Neural cell (in vitro differentiated cells): ENCODE data around the gene SLC35D3. TPM values are rescaled to one million over a fixed set of nuclear protein-coding genes. Genes with fewer than 3 reads are reported as not detected.

ENCODE experiments used
- H2AFZ ChIP-seq: fragments of 200-600, 300-800 bp; sonication (generic), shearing (Covaris generic); 2 replicates; pipeline ENCODE4 v1.6.0; 2014; ENCODE audit warnings: low read depth, mild to moderate bottlenecking, antibody characterized with exemption, low read length, moderate library complexity
- H3F3A ChIP-seq: fragments of 200-600 bp; shearing (Covaris generic); 2 replicates; pipeline ENCODE4 v1.6.1; 2016; ENCODE audit warnings: mild to moderate bottlenecking, moderate library complexity, mixed read lengths, antibody characterized with exemption, low read length; ENCODE audit not compliant: insufficient read depth, poor library complexity, severe bottlenecking
- H3K27ac ChIP-seq: fragments of 200-600, 300-800 bp; sonication (generic), shearing (Covaris generic); 2 replicates; pipeline ENCODE4 v1.5.1; 2014; ENCODE audit warnings: mild to moderate bottlenecking, low read length, moderate library complexity
- H3K27me3 ChIP-seq: fragments of 300-800, 200-600 bp; sonication (generic), shearing (Covaris generic); 2 replicates; pipeline ENCODE4 v1.6.0; 2014; ENCODE audit warnings: mild to moderate bottlenecking, low read depth, low read length, moderate library complexity; ENCODE audit not compliant: insufficient read depth
- H3K36me3 ChIP-seq: fragments of 300-800, 200-600 bp; sonication (generic), shearing (Covaris generic); 2 replicates; pipeline ENCODE4 v1.5.1; 2014; ENCODE audit warnings: mild to moderate bottlenecking, antibody characterized with exemption, low read length, moderate library complexity; ENCODE audit not compliant: insufficient read depth
- H3K4me2 ChIP-seq: fragments of 300-800, 200-600 bp; sonication (generic), shearing (Covaris generic); 2 replicates; pipeline ENCODE4 v1.6.0; 2014; ENCODE audit warnings: mild to moderate bottlenecking, low read length
- H3K4me3 ChIP-seq: fragments of 300-800, 200-600 bp; sonication (generic), shearing (Covaris generic); 2 replicates; pipeline ENCODE4 v1.5.1; 2014; ENCODE audit warnings: mild to moderate bottlenecking, low read length, moderate library complexity
- H3K79me2 ChIP-seq: fragments of 200-600 bp; shearing (Covaris generic); replicated peaks from 2 replicates; pipeline ENCODE4 v1.6.0; 2014; ENCODE audit warnings: mild to moderate bottlenecking, low read length, moderate library complexity; ENCODE audit not compliant: insufficient read depth
- H3K9ac ChIP-seq: fragments of 300-800, 200-600 bp; sonication (generic), shearing (Covaris generic); 2 replicates; pipeline ENCODE4 v1.6.1; 2016; ENCODE audit warnings: mild to moderate bottlenecking, low read length, mixed read lengths
- H3K9me2 ChIP-seq: fragments of 200-600 bp; shearing (Covaris generic); 2 replicates; pipeline ENCODE4 v1.6.1; 2016; ENCODE audit warnings: mild to moderate bottlenecking, low read length, mixed read lengths; ENCODE audit not compliant: insufficient read depth
- H3K9me3 ChIP-seq: fragments of 200-600, 300-800 bp; sonication (generic), shearing (Covaris generic); 2 replicates; pipeline ENCODE4 v1.6.1; 2016; ENCODE audit warnings: mild to moderate bottlenecking, mixed run types, low read length, moderate library complexity, mixed read lengths
- H4K20me1 ChIP-seq: fragments of 200-600 bp; shearing (Covaris generic); 2 replicates; pipeline ENCODE4 v1.6.1; 2016; ENCODE audit warnings: mild to moderate bottlenecking, mixed run types; ENCODE audit not compliant: insufficient read depth
- CTCF ChIP-seq: fragments of 450-650 bp; IDR thresholded peaks from 2 replicates; pipeline ENCODE4 v1.5.1; 2014; ENCODE audit warnings: antibody characterized with exemption, mild to moderate bottlenecking, moderate library complexity; ENCODE audit not compliant: poor library complexity, severe bottlenecking
- EP300 ChIP-seq: fragments of 450-650 bp; conservative IDR thresholded peaks from 2 replicates; pipeline ENCODE4 v1.6.1; 2014; ENCODE audit warnings: antibody characterized with exemption, mild to moderate bottlenecking, moderate library complexity; ENCODE audit not compliant: poor library complexity, severe bottlenecking
- EZH2 ChIP-seq: fragments of 200-600, 300-800 bp; shearing (Covaris generic), sonication (generic); IDR thresholded peaks from 2 replicates; pipeline ENCODE4 v1.6.1; 2014; ENCODE audit warnings: antibody characterized with exemption, low read length, borderline replicate concordance, mild to moderate bottlenecking; ENCODE audit not compliant: insufficient read depth, poor library complexity, severe bottlenecking
- POLR2AphosphoS5 ChIP-seq: IDR thresholded peaks from 2 replicates; pipeline ENCODE4 v1.6.1; 2012
- RAD21 ChIP-seq: fragments of 450-650 bp; conservative IDR thresholded peaks from 2 replicates; pipeline ENCODE4 v1.6.1; 2014; ENCODE audit warnings: antibody characterized with exemption, mild to moderate bottlenecking, moderate library complexity
- REST ChIP-seq: IDR thresholded peaks from 2 replicates; pipeline ENCODE4 v1.6.1; 2012; ENCODE audit warnings: borderline replicate concordance
- SMC3 ChIP-seq: fragments of 450-650 bp; conservative IDR thresholded peaks from 2 replicates; pipeline ENCODE4 v1.6.1; 2014; ENCODE audit warnings: antibody characterized with exemption, mild to moderate bottlenecking, moderate library complexity; ENCODE audit not compliant: poor library complexity
- TAF1 ChIP-seq: IDR thresholded peaks from 2 replicates; pipeline ENCODE4 v1.6.1; 2012; ENCODE audit warnings: low read depth
- polyA plus RNA-seq: library from polyadenylated mRNA; depleted of rRNA; stranded (reverse); fragments of >200 nt; gene quantifications from 2 replicates; pipeline ENCODE4 v1.2.3, GENCODE V29; 2014

The SLC35D3 gene
- polyA plus RNA-seq, 1 donor from 2014 or later, result not detected

- Histone ChIP-seq H3K36me3 (no peaks in the 10 kb centered on the region), H3K4me2 (no peak overlapping the region), H3K27me3 (no peaks in the 10 kb centered on the region)
Measured at GRCh38 chr6:136963259-136963658, 41.2 kb downstream of the SLC35D3 start.

DNA sequence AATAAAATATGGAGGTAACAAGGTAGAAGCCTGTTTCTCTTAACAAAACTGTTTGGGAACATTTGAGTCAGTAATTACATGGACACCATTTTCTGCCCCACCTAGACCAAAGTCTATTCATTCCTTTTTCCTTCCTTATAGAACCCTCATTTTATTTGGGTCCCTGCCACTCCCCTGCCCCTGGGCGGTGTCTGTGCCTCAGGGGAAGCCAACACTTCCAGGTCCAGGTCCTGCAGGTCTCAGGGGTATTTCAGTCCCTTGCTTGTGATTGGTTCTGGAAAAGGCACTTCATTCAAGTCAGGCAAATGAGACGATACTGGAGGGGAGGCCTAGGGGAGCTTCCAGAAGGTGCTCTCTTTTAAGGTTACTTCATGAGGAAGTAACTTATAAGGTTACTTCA lies 42.3 kb downstream of the SLC35D3 start:
- Histone ChIP-seq H3K79me2 (no peaks in the 10 kb centered on the region), H3K27me3 (no peaks in the 10 kb centered on the region), H3K4me2 (no peak overlapping the region), H3K4me3 (no peak overlapping the region), H4K20me1 (no peaks in the 10 kb centered on the region), H3K9ac (no peak overlapping the region), H3F3A (no peaks in the 10 kb centered on the region), H3K27ac (no peak overlapping the region), H3K9me3 (no peaks in the 10 kb centered on the region), H2AFZ (no peak overlapping the region), H3K9me2 (no peaks in the 10 kb centered on the region), H3K36me3 (no peaks in the 10 kb centered on the region)
- TF ChIP-seq POLR2AphosphoS5, result no peak
- TF ChIP-seq REST, result no peak
- TF ChIP-seq EZH2, result no peak
- no peak for TF ChIP-seq RAD21
- TF ChIP-seq TAF1, result no peak
- TF ChIP-seq SMC3, result no peak
- TF ChIP-seq EP300, result no peak

More at GRCh38 chr6:136963259-136963658, 41.2 kb downstream of the SLC35D3 start:
- Histone ChIP-seq H3K4me3 (no peak overlapping the region), H3K79me2 (no peaks in the 10 kb centered on the region), H3K9ac (no peak overlapping the region), H2AFZ (no peak overlapping the region), H3K9me3 (no peaks in the 10 kb centered on the region), H3K27ac (no peak overlapping the region), H3K9me2 (no peaks in the 10 kb centered on the region), H4K20me1 (no peaks in the 10 kb centered on the region), H3F3A (no peaks in the 10 kb centered on the region)
- TF ChIP-seq CTCF, result no peak
- no peak for TF ChIP-seq EZH2
- no peak for TF ChIP-seq SMC3
